Cardiac fibroblast (primary cell): ENCODE data around the gene RARB.
A peak's percentile ranks its signal among the peaks of the same experiment; 100 is the strongest.

ENCODE experiments used
- DNase-seq, 2 donors: peaks; one replicate each; pipeline versions ENCODE4 v3.0.0 to v3.0.0-alpha.2; 2010; ENCODE audit warnings: low read depth in 2 of 2
- H3K4me3 ChIP-seq, 2 donors: replicated peaks in 1 of 2; 1 replicate in 1 of 2; 2 replicates in 1 of 2; pipeline ENCODE4 v1.5.1; 2011; ENCODE audit warnings: low read depth in 2 of 2, low read length in 2 of 2, mild to moderate bottlenecking in 2 of 2, moderate library complexity in 1 of 2
- CTCF ChIP-seq: IDR thresholded peaks from one replicate; pipeline ENCODE4 v1.5.1; 2011; ENCODE audit warnings: low read depth, mild to moderate bottlenecking, low read length, inconsistent platforms

The RARB gene

GRCh38 chr3:25427563-25427941, 511 bp upstream of the RARB start:
- peak overlapping the region; percentile 57 to 71 for H3K4me3 ChIP-seq
- DNase-seq, result peak; percentile 39 to 46
- no peak for TF ChIP-seq CTCF

- no peak for TF ChIP-seq CTCF
- DNase-seq, result no peak
- H3K4me3 ChIP-seq, result peak overlapping the region; percentile 57 to 71
These were observed 799 bp downstream of the RARB start for GRCh38 chr3:25428789-25429335.

GRCh38 chr3:25429361-25430286, 1.6 kb downstream of the RARB start:
- TF ChIP-seq CTCF, result no peak
- DNase-seq, result peak in 1 of 2 donors; percentile 49
- peak overlapping the region; percentile 57 to 71 for H3K4me3 ChIP-seq

GRCh38 chr3:25430287-25430934, 2.3 kb downstream of the RARB start:
- H3K4me3 ChIP-seq, result peak overlapping the region; percentile 16 to 71
- peak; percentile 25 to 57 for DNase-seq
- TF ChIP-seq CTCF, result no peak

GRCh38 chr3:25430935-25431770, 3.1 kb downstream of the RARB start:
- no peak for TF ChIP-seq CTCF
- peak overlapping the region in 1 of 2 donors; percentile 71 for H3K4me3 ChIP-seq

GRCh38 chr3:25432176-25432720, 4.2 kb downstream of the RARB start:
- DNase-seq, result peak in 1 of 2 donors; percentile 32
- H3K4me3 ChIP-seq, result no peak overlapping the region
- no peak for TF ChIP-seq CTCF

More at GRCh38 chr3:25430935-25431770, 3.1 kb downstream of the RARB start:
- DNase-seq, result peak in 1 of 2 donors; percentile 38
